ENCODE results near the gene SIL1.

DNA sequence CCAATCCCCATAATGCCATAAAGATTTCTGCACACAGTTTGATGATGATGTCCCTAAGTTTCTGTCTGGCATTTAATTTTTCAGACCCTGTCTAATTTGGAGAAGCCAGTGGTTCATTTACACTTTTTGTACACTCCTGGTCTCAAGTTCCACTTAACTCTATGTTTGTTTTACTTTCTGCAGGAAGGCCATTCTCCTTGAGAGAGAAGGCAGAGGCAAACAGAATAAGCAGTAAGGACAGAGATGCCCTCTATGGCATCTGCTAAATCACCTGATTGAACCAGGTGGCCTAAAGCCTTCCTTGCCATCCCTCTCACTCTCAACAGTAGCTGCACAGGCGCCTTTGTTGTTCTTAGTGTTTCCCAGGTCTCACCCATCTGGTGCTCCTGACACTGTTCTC lies 236.9 kb downstream of the SIL1 start:
- no peak for TF ChIP-seq POLR2A (IDR thresholded peaks at IDR 0.05)
- TF ChIP-seq, protein P1, sequence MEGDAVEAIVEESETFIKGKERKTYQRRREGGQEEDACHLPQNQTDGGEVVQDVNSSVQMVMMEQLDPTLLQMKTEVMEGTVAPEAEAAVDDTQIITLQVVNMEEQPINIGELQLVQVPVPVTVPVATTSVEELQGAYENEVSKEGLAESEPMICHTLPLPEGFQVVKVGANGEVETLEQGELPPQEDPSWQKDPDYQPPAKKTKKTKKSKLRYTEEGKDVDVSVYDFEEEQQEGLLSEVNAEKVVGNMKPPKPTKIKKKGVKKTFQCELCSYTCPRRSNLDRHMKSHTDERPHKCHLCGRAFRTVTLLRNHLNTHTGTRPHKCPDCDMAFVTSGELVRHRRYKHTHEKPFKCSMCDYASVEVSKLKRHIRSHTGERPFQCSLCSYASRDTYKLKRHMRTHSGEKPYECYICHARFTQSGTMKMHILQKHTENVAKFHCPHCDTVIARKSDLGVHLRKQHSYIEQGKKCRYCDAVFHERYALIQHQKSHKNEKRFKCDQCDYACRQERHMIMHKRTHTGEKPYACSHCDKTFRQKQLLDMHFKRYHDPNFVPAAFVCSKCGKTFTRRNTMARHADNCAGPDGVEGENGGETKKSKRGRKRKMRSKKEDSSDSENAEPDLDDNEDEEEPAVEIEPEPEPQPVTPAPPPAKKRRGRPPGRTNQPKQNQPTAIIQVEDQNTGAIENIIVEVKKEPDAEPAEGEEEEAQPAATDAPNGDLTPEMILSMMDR (IDR thresholded peaks at IDR 0.05), result no peak
